Smooth muscle cell (in vitro differentiated cells): ENCODE results near the gene COLQ. TPM values are rescaled to one million over a fixed set of nuclear protein-coding genes. Genes with fewer than 3 reads are reported as not detected.

Experiments
- DNase-seq: peaks from one replicate; lab custom pipeline; 2025; ENCODE audit not compliant: unreplicated experiment; lab: John Stamatoyannopoulos, UW
- H2AFZ ChIP-seq: fragments of 200-600 bp; sonication (generic); 2 replicates; pipeline ENCODE4 v1.6.0; 2016; ENCODE audit warnings: antibody characterized with exemption, low read depth, mild to moderate bottlenecking
- H3F3A ChIP-seq: fragments of 200-600 bp; sonication (generic); 2 replicates; pipeline ENCODE4 v1.6.0; 2017; ENCODE audit warnings: antibody characterized with exemption, low read depth
- H3K27ac ChIP-seq: fragments of 200-600 bp; sonication (generic); 2 replicates; pipeline ENCODE4 v1.5.1; 2016; ENCODE audit warnings: low read depth, mild to moderate bottlenecking
- H3K27me3 ChIP-seq: fragments of 200-600 bp; sonication (generic); 2 replicates; pipeline ENCODE4 v1.6.1; 2016; ENCODE audit warnings: low read depth, mild to moderate bottlenecking
- H3K36me3 ChIP-seq: fragments of 200-600 bp; sonication (generic); 2 replicates; pipeline ENCODE4 v1.5.1; 2016; ENCODE audit warnings: low read depth
- H3K4me1 ChIP-seq: fragments of 200-600 bp; sonication (generic); 2 replicates; pipeline ENCODE4 v1.5.1; 2016; ENCODE audit warnings: low read depth
- H3K4me2 ChIP-seq: fragments of 200-600 bp; sonication (generic); 2 replicates; pipeline ENCODE4 v1.6.0; 2016; ENCODE audit warnings: mild to moderate bottlenecking
- H3K4me3 ChIP-seq: fragments of 200-600 bp; sonication (generic); 2 replicates; pipeline ENCODE4 v1.5.1; 2016; ENCODE audit warnings: mild to moderate bottlenecking
- H3K79me2 ChIP-seq: fragments of 200-600 bp; sonication (generic); 2 replicates; pipeline ENCODE4 v1.6.0; 2016; ENCODE audit warnings: low read depth, mild to moderate bottlenecking
- H3K9ac ChIP-seq: fragments of 200-600 bp; sonication (generic); 2 replicates; pipeline ENCODE4 v1.6.0; 2016; ENCODE audit warnings: low read depth
- H3K9me3 ChIP-seq: fragments of 200-600 bp; sonication (generic); replicated peaks from 2 replicates; pipeline ENCODE4 v1.5.1; 2016; ENCODE audit warnings: low read depth
- H4K20me1 ChIP-seq: fragments of 200-600 bp; sonication (generic); 2 replicates; pipeline ENCODE4 v1.6.0; 2016; ENCODE audit warnings: low read depth
- CTCF ChIP-seq: fragments of 200-600 bp; sonication (generic); IDR thresholded peaks from 2 replicates; pipeline ENCODE4 v1.5.1; 2017; ENCODE audit warnings: borderline replicate concordance, mild to moderate bottlenecking, antibody characterized with exemption; ENCODE audit not compliant: insufficient read depth, poor library complexity, severe bottlenecking
- WGBS: methylation state at CpG from one replicate; pipeline ENCODE4 v1.1.7; 2016; ENCODE audit warnings: low lambda C conversion rate; 5-methylcytosine and 5-hydroxymethylcytosine counted together
- polyA plus RNA-seq: library from polyadenylated mRNA; unstranded; fragments of >200 nt; fragmentation: Nextera tagmentation; extraction: Ambion mirVana; gene quantifications from 2 replicates; pipeline ENCODE4 v1.2.1, GENCODE V29; 2016
- total RNA-seq: library from RNA; depleted of rRNA; stranded (reverse); fragments of >200 nt; gene quantifications from 2 replicates; pipeline ENCODE4 v1.2.3, GENCODE V29; 2014

Gene COLQ
- total and polyA plus RNA-seq, 2 experiments from 2014 or later = 0.69 to 1.8 TPM

GRCh38 chr3:15549846-15550245, 28.3 kb upstream of the COLQ start:
- no peaks in the 10 kb centered on the region for H3K4me1 ChIP-seq
- 98% methylated on average over 6 of the region's 6 CpGs for WGBS
- no peak overlapping the region for H2AFZ ChIP-seq
- H3K4me3 ChIP-seq = no peak overlapping the region
- no peak for DNase-seq
- no peak overlapping the region for H3K9ac ChIP-seq
- H3K27me3 ChIP-seq = no peaks in the 10 kb centered on the region
- H3F3A ChIP-seq = no peaks in the 10 kb centered on the region
- H4K20me1 ChIP-seq = no peaks in the 10 kb centered on the region
- no peaks in the 10 kb centered on the region for H3K36me3 ChIP-seq
- no peak overlapping the region for H3K4me2 ChIP-seq
- no peaks in the 10 kb centered on the region for H3K79me2 ChIP-seq
- no peaks in the 10 kb centered on the region for H3K9me3 ChIP-seq
- no peak overlapping the region for H3K27ac ChIP-seq
- TF ChIP-seq CTCF = no peak

- Histone ChIP-seq H3K9me3 (no peaks in the 10 kb centered on the region), H3K9ac (no peak overlapping the region), H2AFZ (no peak overlapping the region), H3F3A (no peaks in the 10 kb centered on the region), H3K36me3 (no peaks in the 10 kb centered on the region), H4K20me1 (no peaks in the 10 kb centered on the region), H3K79me2 (no peaks in the 10 kb centered on the region), H3K4me1 (no peaks in the 10 kb centered on the region), H3K27ac (no peak overlapping the region), H3K4me3 (no peak overlapping the region), H3K27me3 (no peaks in the 10 kb centered on the region), H3K4me2 (no peak overlapping the region)
- TF ChIP-seq CTCF = no peak
- WGBS = 91% methylated on average over 5 of the region's 5 CpGs
- no peak for DNase-seq
Measured at GRCh38 chr3:15542614-15543013, 21.1 kb upstream of the COLQ start.

GRCh38 chr3:15541371-15541770, 19.9 kb upstream of the COLQ start:
- H3K27me3 ChIP-seq = no peaks in the 10 kb centered on the region
- WGBS = 96% methylated on average over 4 of the region's 4 CpGs
- no peaks in the 10 kb centered on the region for H3K36me3 ChIP-seq
- no peak for DNase-seq
- no peak overlapping the region for H3K4me3 ChIP-seq
- no peak for TF ChIP-seq CTCF
- H3K9ac ChIP-seq = no peak overlapping the region
- H2AFZ ChIP-seq = no peak overlapping the region
- no peaks in the 10 kb centered on the region for H3K79me2 ChIP-seq
- no peaks in the 10 kb centered on the region for H3K9me3 ChIP-seq
- no peaks in the 10 kb centered on the region for H3F3A ChIP-seq
- H3K4me2 ChIP-seq = no peak overlapping the region
- no peaks in the 10 kb centered on the region for H3K4me1 ChIP-seq
- H4K20me1 ChIP-seq = no peaks in the 10 kb centered on the region
- H3K27ac ChIP-seq = no peak overlapping the region

- Histone ChIP-seq H3F3A (no peaks in the 10 kb centered on the region), H3K9me3 (no peaks in the 10 kb centered on the region), H3K9ac (no peak overlapping the region), H4K20me1 (no peaks in the 10 kb centered on the region), H3K27me3 (no peaks in the 10 kb centered on the region), H3K4me3 (no peak overlapping the region), H3K4me2 (no peak overlapping the region), H3K4me1 (no peaks in the 10 kb centered on the region), H3K79me2 (no peaks in the 10 kb centered on the region), H3K36me3 (no peaks in the 10 kb centered on the region), H3K27ac (no peak overlapping the region), H2AFZ (no peak overlapping the region)
- no peak for TF ChIP-seq CTCF
- no peak for DNase-seq
- WGBS = 85% methylated on average over 1 of the region's 1 CpG
Measured at GRCh38 chr3:15539066-15539465, 17.6 kb upstream of the COLQ start.
